H1 (cell line): ENCODE results near the gene DMRT1. TPM values are rescaled to one million over a fixed set of nuclear protein-coding genes. Genes with fewer than 3 reads are reported as not detected.

Source experiments
- CTCF ChIA-PET: fragments of 300-600 bp; sonication (Branson Sonifier 250); formaldehyde crosslinking; loops from one replicate; lab custom pipeline; 2021; ENCODE audit not compliant: partially characterized antibody; lab: Charles Lee
- POLR2A ChIA-PET: fragments of 300-600 bp; sonication (Branson Sonifier 250); formaldehyde crosslinking; loops from one replicate; lab custom pipeline; 2021; ENCODE audit warnings: inconsistent platforms; ENCODE audit not compliant: partially characterized antibody; lab: Charles Lee
- DNase-seq, 2 experiments: peaks; one replicate each; pipeline versions ENCODE4 v3.0.0 to v3.0.0-alpha.2; 2010 to 2022; ENCODE audit warnings: low spot score in 2 of 2, low read depth in 1 of 2, mixed read lengths in 1 of 2
- FAIRE-seq: peaks from 2 replicates; lab custom pipeline; 2011; peaks lifted over from hg19 to GRCh38; lab: Jason Lieb, UNC
- H2AFZ ChIP-seq: 2 replicates; pipeline ENCODE4 v1.8.1; 2012; ENCODE audit warnings: low read length, inconsistent platforms
- H2AK5ac ChIP-seq: 2 replicates; pipeline ENCODE4 v1.6.1; 2013; ENCODE audit warnings: low read depth, low read length
- H2BK120ac ChIP-seq: replicated peaks from 2 replicates; pipeline ENCODE3; 2013; ENCODE audit warnings: low read depth, low read length, inconsistent platforms
- H2BK12ac ChIP-seq: 2 replicates; pipeline ENCODE4 v1.6.1; 2013; ENCODE audit warnings: low read depth, low read length
- H2BK15ac ChIP-seq: 2 replicates; pipeline ENCODE4 v1.6.1; 2013; ENCODE audit warnings: low read length
- H2BK20ac ChIP-seq: 2 replicates; pipeline ENCODE4 v1.6.1; 2013; ENCODE audit warnings: low read length
- H2BK5ac ChIP-seq: 2 replicates; pipeline ENCODE4 v1.6.1; 2013; ENCODE audit warnings: low read depth, low read length
- H3K14ac ChIP-seq: 2 replicates; pipeline ENCODE4 v1.6.1; 2013; ENCODE audit warnings: inconsistent platforms; ENCODE audit not compliant: insufficient read length
- H3K18ac ChIP-seq: 2 replicates; pipeline ENCODE4 v1.6.1; 2013; ENCODE audit warnings: low read length; ENCODE audit errors: extremely low read depth
- H3K23ac ChIP-seq: 2 replicates; pipeline ENCODE4 v1.6.1; 2013; ENCODE audit warnings: inconsistent platforms; ENCODE audit not compliant: insufficient read length
- H3K23me2 ChIP-seq: 2 replicates; pipeline ENCODE4 v1.6.1; 2013; ENCODE audit warnings: low read depth, low read length
- H3K27ac ChIP-seq: 2 replicates; pipeline ENCODE4 v1.6.1; 2011; ENCODE audit warnings: low read depth, low read length, inconsistent platforms
- H3K27me3 ChIP-seq, 4 experiments: replicated peaks in 1 of 4; 1 replicate in 1 of 4; 2 replicates in 3 of 4; pipeline versions ENCODE4 v1.6.1 to v1.8.1; 2011 to 2013; ENCODE audit warnings: low read length in 3 of 4, mild to moderate bottlenecking in 3 of 4, inconsistent platforms in 2 of 4, mixed read lengths in 2 of 4, moderate library complexity in 1 of 4; ENCODE audit not compliant: control insufficient read depth in 3 of 4, insufficient read depth in 3 of 4; ENCODE audit errors: extremely low read depth in 1 of 4
- H3K36me3 ChIP-seq, 4 experiments: 2 replicates each; pipeline versions ENCODE4 v1.6.1 to v1.8.1; 2011 to 2013; ENCODE audit warnings: mild to moderate bottlenecking in 4 of 4, low read length in 3 of 4, moderate library complexity in 2 of 4, control low read depth in 1 of 4, inconsistent platforms in 1 of 4; ENCODE audit not compliant: insufficient read depth in 4 of 4, control insufficient read depth in 2 of 4
- H3K4ac ChIP-seq: replicated peaks from 2 replicates; pipeline ENCODE3; 2013; ENCODE audit warnings: low read length, low read depth, mixed read lengths, inconsistent platforms; ENCODE audit not compliant: insufficient read length
- H3K4me1 ChIP-seq, 4 experiments: replicated peaks in 1 of 4; 1 replicate in 1 of 4; 2 replicates in 3 of 4; pipeline versions ENCODE4 v1.6.1 to v1.8.1; 2011 to 2013; ENCODE audit warnings: low read length in 3 of 4, inconsistent platforms in 2 of 4, mixed read lengths in 1 of 4; ENCODE audit not compliant: insufficient read depth in 4 of 4, control insufficient read depth in 3 of 4
- H3K4me2 ChIP-seq, 2 experiments: 2 replicates each; pipeline versions ENCODE4 v1.6.1 to v1.8.1; 2011 to 2013; ENCODE audit warnings: low read depth in 2 of 2, low read length in 2 of 2, control low read depth in 1 of 2, inconsistent platforms in 1 of 2, mild to moderate bottlenecking in 1 of 2; ENCODE audit not compliant: insufficient read depth in 1 of 2
- H3K4me3 ChIP-seq, 4 experiments: fragments of 200-600, 300-600 bp in 1 of 4; sonication (generic), shearing (Covaris generic), sonication (Bioruptor Twin) in 1 of 4; 2 replicates each; pipeline versions ENCODE4 v1.5.1 to v1.8.1; 2011 to 2016; ENCODE audit warnings: low read length in 4 of 4, low read depth in 3 of 4, control low read depth in 2 of 4, inconsistent platforms in 2 of 4, mild to moderate bottlenecking in 2 of 4, mixed read lengths in 1 of 4, moderate library complexity in 1 of 4; ENCODE audit not compliant: insufficient read depth in 2 of 4; ENCODE audit errors: extremely low read depth in 1 of 4
- H3K56ac ChIP-seq: replicated peaks from 2 replicates; pipeline ENCODE3; 2013; ENCODE audit warnings: low read depth, mild to moderate bottlenecking, mixed read lengths, low read length, inconsistent platforms; ENCODE audit not compliant: insufficient read length
- H3K79me1 ChIP-seq: 2 replicates; pipeline ENCODE4 v1.6.1; 2013; ENCODE audit warnings: low read depth, low read length, control low read depth
- H3K79me2 ChIP-seq, 2 experiments: 2 replicates each; pipeline versions ENCODE4 v1.6.1 to v1.8.1; 2012 to 2013; ENCODE audit warnings: low read length in 2 of 2, mild to moderate bottlenecking in 2 of 2, inconsistent platforms in 1 of 2; ENCODE audit not compliant: insufficient read depth in 2 of 2, control insufficient read depth in 1 of 2
- H3K9ac ChIP-seq, 4 experiments: replicated peaks in 1 of 4; 1 replicate in 1 of 4; 2 replicates in 3 of 4; pipeline versions ENCODE4 v1.6.1 to v1.8.1; 2011 to 2013; ENCODE audit warnings: low read depth in 3 of 4, low read length in 3 of 4, control low read depth in 2 of 4, mild to moderate bottlenecking in 2 of 4, moderate library complexity in 2 of 4, inconsistent platforms in 1 of 4; ENCODE audit errors: extremely low read depth in 1 of 4
- H3K9me3 ChIP-seq, 2 experiments: 2 replicates each; pipeline versions ENCODE4 v1.6.1 to v1.8.1; 2012 to 2013; ENCODE audit warnings: mild to moderate bottlenecking in 2 of 2, moderate library complexity in 2 of 2, control low read depth in 1 of 2, inconsistent platforms in 1 of 2, low read depth in 1 of 2, low read length in 1 of 2, mixed read lengths in 1 of 2; ENCODE audit not compliant: insufficient read depth in 2 of 2
- H4K20me1 ChIP-seq, 2 experiments: replicated peaks in 1 of 2; 2 replicates each; pipeline versions ENCODE3 to v1.8.1; 2011 to 2013; ENCODE audit warnings: inconsistent platforms in 2 of 2, low read length in 2 of 2, mild to moderate bottlenecking in 1 of 2; ENCODE audit not compliant: insufficient read depth in 2 of 2, control insufficient read depth in 1 of 2
- H4K5ac ChIP-seq: 2 replicates; pipeline ENCODE4 v1.6.1; 2013; ENCODE audit warnings: low read length, low read depth, mixed read lengths, inconsistent platforms; ENCODE audit not compliant: insufficient read length
- H4K8ac ChIP-seq: 2 replicates; pipeline ENCODE4 v1.8.0; 2013; ENCODE audit warnings: mild to moderate bottlenecking, moderate library complexity, low read length, inconsistent platforms; ENCODE audit not compliant: insufficient read depth; ENCODE audit errors: extremely low read depth
- H4K91ac ChIP-seq: replicated peaks from 2 replicates; pipeline ENCODE3; 2013; ENCODE audit warnings: low read length, mixed read lengths, inconsistent platforms; ENCODE audit not compliant: insufficient read length
- CEBPB ChIP-seq: IDR thresholded peaks from 2 replicates; pipeline ENCODE4 v1.6.1; 2012; ENCODE audit warnings: low read depth, low read length
- POLR2A ChIP-seq, 2 experiments: IDR thresholded peaks; 1 replicate in 1 of 2; 2 replicates in 1 of 2; pipeline ENCODE4 v1.6.1; 2011; ENCODE audit warnings: low read depth in 2 of 2, low read length in 2 of 2, mild to moderate bottlenecking in 2 of 2; ENCODE audit errors: control extremely low read depth in 1 of 2
- WGBS, 2 experiments: shearing (Covaris generic) in 1 of 2; methylation state at CpG; one replicate each; pipeline versions ENCODE4 v1.1.6 to v1.1.7; 2013 to 2015; ENCODE audit warnings: low lambda C conversion rate in 2 of 2, mixed read lengths in 2 of 2, inconsistent platforms in 1 of 2, low coverage in 1 of 2, missing lambda C conversion rate in 1 of 2; ENCODE audit not compliant: insufficient replicate concordance in 2 of 2, insufficient coverage in 1 of 2, insufficient read length in 1 of 2; ENCODE audit errors: extremely low coverage in 1 of 2, missing lambda C conversion rate in 1 of 2; 5-methylcytosine and 5-hydroxymethylcytosine counted together
- polyA plus RNA-seq, 7 experiments: library from polyadenylated mRNA; depleted of rRNA in 3 of 7; stranded (reverse) in 5 of 7; unstranded in 2 of 7; fragments of >200 nt in 5 of 7; fragments of 200-250 nt in 2 of 7; gene quantifications; 1 replicate in 5 of 7; 2 replicates in 1 of 7; 4 replicates in 1 of 7; pipeline versions ENCODE4 v1.2.1 to v1.2.3, GENCODE V29; 2011 to 2013; ENCODE audit warnings: missing spikeins in 2 of 7, mixed read lengths in 2 of 7
- total RNA-seq: library from RNA; stranded (reverse); fragmentation: NEBNext Ultra II Directional; extraction: Animal tissue kit (Norgen Biotek cat#: 25700); gene quantifications from 2 replicates; pipeline ENCODE4 v1.2.1, GENCODE V29; 2021

DMRT1 gene
- total and polyA plus RNA-seq, 2 of the 8 experiments (the other 6 are each of a cell fraction or from before 2014, with no cell fraction given): 0.15 TPM; not detected in 1

DNA sequence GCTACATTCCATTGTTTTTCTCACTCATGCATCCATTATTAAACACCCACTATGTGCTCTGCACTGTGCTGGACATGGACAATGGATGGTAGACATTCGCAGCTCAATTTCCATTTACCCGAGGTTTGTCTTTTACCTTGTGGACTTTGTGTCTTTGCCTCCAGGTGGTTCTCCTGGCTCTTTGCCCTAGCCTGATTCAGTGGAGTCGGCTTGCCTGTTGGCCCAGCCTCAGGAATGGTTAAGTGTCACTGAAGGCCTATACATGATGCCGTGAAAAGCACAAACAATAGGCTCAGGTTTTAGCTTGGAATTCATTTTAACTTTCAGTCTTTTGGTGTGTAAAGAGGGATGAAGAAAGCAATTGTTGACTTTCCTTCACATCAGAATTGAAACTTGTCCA is 118.4 kb downstream of the DMRT1 start:
- no peak overlapping the region for H3K9ac ChIP-seq
- H4K91ac ChIP-seq: no peak overlapping the region
- no peak overlapping the region for H4K5ac ChIP-seq
- no peaks in the 10 kb centered on the region for H3K79me1 ChIP-seq
- no peak overlapping the region for H3K18ac ChIP-seq
- no peak overlapping the region for H3K14ac ChIP-seq
- H3K56ac ChIP-seq: no peak overlapping the region
- no peak for FAIRE-seq
- no peak overlapping the region for H3K4ac ChIP-seq
- no peaks in the 10 kb centered on the region for H3K23me2 ChIP-seq
- no peak for TF ChIP-seq CEBPB
- no peak for TF ChIP-seq POLR2A (IDR thresholded peaks at IDR 0.05; ENCODE audit: control extremely low read depth in 1 of 2, low read depth in 2 of 2, low read length in 2 of 2)
- H2AFZ ChIP-seq: no peak overlapping the region
- H3K4me3 ChIP-seq: no peak overlapping the region
- WGBS, 2 experiments: 90% methylated on average over 4 of the region's 4 CpGs; no CpG with 5 or more reads in 1 of the 2 experiments
- H2BK15ac ChIP-seq: no peak overlapping the region
- ChIA-PET CTCF (interaction anchor here (1.0 to 2.8 kb wide), 4 partner anchors 9 to 68 kb away, joined by 4 to 11 read pairs (median 6); no protein-coding TSS in a partner anchor), POLR2A (no interaction called here)
- no peak overlapping the region for H2BK12ac ChIP-seq
- no peak overlapping the region for H3K4me2 ChIP-seq
- H2AK5ac ChIP-seq: no peak overlapping the region
- H2BK5ac ChIP-seq: no peak overlapping the region
- H2BK120ac ChIP-seq: no peak overlapping the region
- H3K4me1 ChIP-seq: no peaks in the 10 kb centered on the region
- H4K20me1 ChIP-seq: no peaks in the 10 kb centered on the region
- no peak for DNase-seq
- H3K23ac ChIP-seq: no peak overlapping the region
- H3K79me2 ChIP-seq: no peaks in the 10 kb centered on the region
- no peak overlapping the region for H2BK20ac ChIP-seq
- no peaks in the 10 kb centered on the region for H3K9me3 ChIP-seq
- H3K36me3 ChIP-seq: no peaks in the 10 kb centered on the region
- H3K27ac ChIP-seq: no peak overlapping the region
- H3K27me3 ChIP-seq: no peaks in the 10 kb centered on the region
- H4K8ac ChIP-seq: no peak overlapping the region
